HEK293 (cell line): Measurements from ENCODE around the gene PPIP5K2.

Source experiments
- CTCF ChIA-PET: fragments of 350-600 bp; formaldehyde crosslinking; extraction: SDS; loops from one replicate; lab custom pipeline; 2021; ENCODE audit warnings: antibody characterized with exemption; lab: Yijun Ruan, JAX
- POLR2A ChIA-PET: fragments of 300-600 bp; formaldehyde crosslinking; extraction: SDS; loops from one replicate; lab custom pipeline; 2020; ENCODE audit warnings: antibody characterized with exemption, inconsistent platforms; lab: Yijun Ruan, JAX
- H3K27ac ChIP-seq: fragments of 200-500 bp; sonication (Bioruptor generic); 2 replicates; pipeline ENCODE4 v1.5.1; 2014; ENCODE audit warnings: low read depth, low read length, control low read depth, inconsistent platforms; ENCODE audit errors: extremely low read depth
- H3K36me3 ChIP-seq, 2 experiments: fragments of 200-500 bp in 1 of 2; sonication (Bioruptor generic) in 1 of 2; 1 replicate in 1 of 2; 2 replicates in 1 of 2; pipeline ENCODE4 v1.5.1; 2014 to 2017; ENCODE audit warnings: inconsistent platforms in 2 of 2, low read length in 2 of 2; ENCODE audit not compliant: control insufficient read depth in 2 of 2, insufficient read depth in 1 of 2
- H3K4me1 ChIP-seq: fragments of 200-500 bp; sonication (Bioruptor generic); 2 replicates; pipeline ENCODE4 v1.5.1; 2014; ENCODE audit warnings: mild to moderate bottlenecking, low read length, inconsistent platforms; ENCODE audit not compliant: control insufficient read depth, insufficient read depth
- H3K4me3 ChIP-seq: 2 replicates; pipeline ENCODE4 v1.5.1; 2011; ENCODE audit warnings: low read depth, mild to moderate bottlenecking, control low read depth, low read length, moderate library complexity
- H3K9me3 ChIP-seq: fragments of 200-500 bp; sonication (Bioruptor generic); 2 replicates; pipeline ENCODE4 v1.5.1; 2014; ENCODE audit warnings: low read depth, low read length, inconsistent platforms; ENCODE audit not compliant: control insufficient read depth, insufficient read depth
- IKZF3 ChIP-seq: fragments of 450-650 bp; IDR thresholded peaks from 2 replicates; pipeline ENCODE4 v1.5.0; 2018; ENCODE audit warnings: missing biosample characterization, mild to moderate bottlenecking, missing genetic modification characterization, moderate library complexity
- KLF8 ChIP-seq: fragments of 450-650 bp; formaldehyde crosslinking; IDR thresholded peaks from 2 replicates; pipeline ENCODE4 v1.5.1; 2016; ENCODE audit warnings: missing biosample characterization, missing genetic modification characterization
- SP7 ChIP-seq: fragments of 450-650 bp; formaldehyde crosslinking; IDR thresholded peaks from 2 replicates; pipeline ENCODE4 v1.5.1; 2016; ENCODE audit warnings: missing biosample characterization, missing genetic modification characterization
- YY1 ChIP-seq: fragments of 450-650 bp; formaldehyde crosslinking; IDR thresholded peaks from 2 replicates; pipeline ENCODE4 v1.5.1; 2018; ENCODE audit warnings: missing biosample characterization, missing genetic modification characterization
- ZFP41 ChIP-seq: fragments of 450-650 bp; formaldehyde crosslinking; IDR thresholded peaks from 2 replicates; pipeline ENCODE4 v1.5.1; 2016; ENCODE audit warnings: missing biosample characterization, missing genetic modification characterization, borderline replicate concordance
- ZNF114 ChIP-seq: fragments of 450-650 bp; formaldehyde crosslinking; IDR thresholded peaks from 2 replicates; pipeline ENCODE4 v1.5.0; 2017; ENCODE audit warnings: missing biosample characterization, missing genetic modification characterization
- ZNF16 ChIP-seq: fragments of 450-650 bp; formaldehyde crosslinking; IDR thresholded peaks from 2 replicates; pipeline ENCODE4 v1.5.1; 2016; ENCODE audit warnings: low read depth, missing biosample characterization, missing genetic modification characterization
- ZNF211 ChIP-seq: fragments of 450-650 bp; formaldehyde crosslinking; IDR thresholded peaks from 2 replicates; pipeline ENCODE4 v1.5.1; 2016; ENCODE audit warnings: low read depth, missing biosample characterization, missing genetic modification characterization
- ZNF239 ChIP-seq: fragments of 450-650 bp; formaldehyde crosslinking; IDR thresholded peaks from 2 replicates; pipeline ENCODE4 v1.5.1; 2016; ENCODE audit warnings: missing biosample characterization, missing genetic modification characterization
- ZNF341 ChIP-seq: fragments of 450-650 bp; formaldehyde crosslinking; IDR thresholded peaks from 2 replicates; pipeline ENCODE4; 2016; ENCODE audit warnings: low read depth, missing biosample characterization, missing genetic modification characterization
- ZNF37A ChIP-seq: fragments of 450-650 bp; IDR thresholded peaks from 2 replicates; pipeline ENCODE4 v1.5.1; 2018; ENCODE audit warnings: missing biosample characterization, missing genetic modification characterization
- ZNF530 ChIP-seq: fragments of 450-650 bp; formaldehyde crosslinking; IDR thresholded peaks from 2 replicates; pipeline ENCODE4 v1.5.1; 2016; ENCODE audit warnings: low read depth, missing biosample characterization, missing genetic modification characterization
- ZNF561 ChIP-seq: fragments of 450-650 bp; IDR thresholded peaks from 2 replicates; pipeline ENCODE4 v1.5.1; 2018; ENCODE audit warnings: missing biosample characterization, missing genetic modification characterization, borderline replicate concordance
- ZNF664 ChIP-seq: fragments of 450-650 bp; formaldehyde crosslinking; IDR thresholded peaks from 2 replicates; pipeline ENCODE4 v1.5.1; 2016; ENCODE audit warnings: missing biosample characterization, missing genetic modification characterization
- ZNF785 ChIP-seq: fragments of 450-650 bp; formaldehyde crosslinking; IDR thresholded peaks from 2 replicates; pipeline ENCODE4 v1.5.1; 2016; ENCODE audit warnings: missing biosample characterization, missing genetic modification characterization
- ZSCAN23 ChIP-seq: fragments of 450-650 bp; formaldehyde crosslinking; IDR thresholded peaks from 2 replicates; pipeline ENCODE4 v1.5.1; 2016; ENCODE audit warnings: missing biosample characterization, missing genetic modification characterization
- TF ChIP-seq, protein P1 (sequence below): fragments of 450-650 bp; formaldehyde crosslinking; optimal IDR thresholded peaks from 2 replicates; pipeline ENCODE3; 2016; ENCODE audit warnings: missing biosample characterization, mild to moderate bottlenecking, missing genetic modification characterization
- TF ChIP-seq, protein P2 (sequence below): fragments of 450-650 bp; formaldehyde crosslinking; IDR thresholded peaks from 2 replicates; pipeline ENCODE4 v1.5.1; 2016; ENCODE audit warnings: missing biosample characterization, missing genetic modification characterization
- TF ChIP-seq, protein P3 (sequence below): fragments of 450-650 bp; formaldehyde crosslinking; IDR thresholded peaks from 2 replicates; pipeline ENCODE4 v1.5.1; 2016; ENCODE audit warnings: missing biosample characterization, missing genetic modification characterization

PPIP5K2 gene

DNA sequence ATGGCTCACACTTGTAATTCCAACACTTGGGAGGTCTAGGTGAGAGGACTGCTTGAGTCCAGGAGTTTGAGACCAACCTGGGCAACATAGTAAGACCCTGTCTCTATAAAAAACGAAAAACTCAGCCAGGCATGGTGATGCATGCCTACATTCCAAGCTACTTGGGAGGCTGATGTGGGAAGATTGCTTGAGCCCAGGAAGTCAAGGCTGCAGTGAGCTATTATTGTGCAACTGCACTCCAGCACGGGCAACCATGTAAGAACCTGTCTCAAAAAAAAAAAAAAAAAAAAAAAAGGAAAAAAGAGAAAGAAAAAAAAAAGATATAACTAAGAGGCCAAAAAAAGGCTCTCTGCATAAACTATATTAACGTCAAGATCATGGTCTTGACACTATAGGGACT, 27.4 kb upstream of the PPIP5K2 start:
- no peak for TF ChIP-seq ZFP41 (tag by site-specific recombination)
- TF ChIP-seq ZNF561 = no peak
- TF ChIP-seq ZNF37A (tag by site-specific recombination) = no peak
- TF ChIP-seq, protein P1, sequence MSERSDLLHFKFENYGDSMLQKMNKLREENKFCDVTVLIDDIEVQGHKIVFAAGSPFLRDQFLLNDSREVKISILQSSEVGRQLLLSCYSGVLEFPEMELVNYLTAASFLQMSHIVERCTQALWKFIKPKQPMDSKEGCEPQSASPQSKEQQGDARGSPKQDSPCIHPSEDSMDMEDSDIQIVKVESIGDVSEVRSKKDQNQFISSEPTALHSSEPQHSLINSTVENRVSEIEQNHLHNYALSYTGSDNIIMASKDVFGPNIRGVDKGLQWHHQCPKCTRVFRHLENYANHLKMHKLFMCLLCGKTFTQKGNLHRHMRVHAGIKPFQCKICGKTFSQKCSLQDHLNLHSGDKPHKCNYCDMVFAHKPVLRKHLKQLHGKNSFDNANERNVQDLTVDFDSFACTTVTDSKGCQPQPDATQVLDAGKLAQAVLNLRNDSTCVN (tag by site-specific recombination) = no peak
- TF ChIP-seq IKZF3 (tag by site-specific recombination) = no peak
- no peaks in the 10 kb centered on the region for H3K4me1 ChIP-seq
- peaks cover 0 to 15% of the 10 kb centered on the region in 2 experiments; a peak in 1 of 3 replicates for H3K36me3 ChIP-seq
- H3K27ac ChIP-seq = no peak overlapping the region
- ChIA-PET CTCF (no interaction called here), POLR2A (no interaction called here)
- H3K9me3 ChIP-seq = no peaks in the 10 kb centered on the region
- no peak overlapping the region for H3K4me3 ChIP-seq

DNA sequence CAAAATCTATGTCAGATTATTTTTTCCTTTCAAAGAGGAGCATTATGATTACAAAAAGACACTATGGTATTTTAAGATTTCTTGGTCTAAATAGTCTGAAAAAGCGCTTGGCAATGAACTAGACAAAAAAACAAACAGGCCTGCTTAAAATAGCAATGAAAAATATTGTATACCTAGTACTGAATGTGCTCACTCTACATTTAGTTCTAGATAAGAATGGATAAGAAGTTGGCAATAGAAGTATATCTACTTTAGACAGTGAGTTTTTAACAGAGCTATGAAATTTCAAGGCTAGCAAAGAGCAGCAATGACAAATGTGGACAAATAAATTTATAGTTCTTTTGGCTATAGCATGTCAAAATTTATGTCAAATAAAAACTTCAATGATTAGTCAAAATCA, 26.4 kb upstream of the PPIP5K2 start:
- H3K9me3 ChIP-seq = no peaks in the 10 kb centered on the region
- H3K27ac ChIP-seq = no peak overlapping the region
- no peak overlapping the region for H3K4me3 ChIP-seq
- CTCF ChIA-PET = no interaction called here
- TF ChIP-seq ZNF664 (no peak), ZSCAN23 (no peak), KLF8 (tag by site-specific recombination) (no peak), YY1 (tag by site-specific recombination) (no peak), SP7 (tag by site-specific recombination) (no peak), ZNF785 (tag by site-specific recombination) (no peak), ZNF16 (no peak), ZNF530 (tag by site-specific recombination) (no peak), ZNF211 (tag by site-specific recombination) (no peak), ZNF114 (tag by site-specific recombination) (no peak), ZNF239 (tag by site-specific recombination) (no peak), ZNF341 (no peak)
- TF ChIP-seq, protein P2, sequence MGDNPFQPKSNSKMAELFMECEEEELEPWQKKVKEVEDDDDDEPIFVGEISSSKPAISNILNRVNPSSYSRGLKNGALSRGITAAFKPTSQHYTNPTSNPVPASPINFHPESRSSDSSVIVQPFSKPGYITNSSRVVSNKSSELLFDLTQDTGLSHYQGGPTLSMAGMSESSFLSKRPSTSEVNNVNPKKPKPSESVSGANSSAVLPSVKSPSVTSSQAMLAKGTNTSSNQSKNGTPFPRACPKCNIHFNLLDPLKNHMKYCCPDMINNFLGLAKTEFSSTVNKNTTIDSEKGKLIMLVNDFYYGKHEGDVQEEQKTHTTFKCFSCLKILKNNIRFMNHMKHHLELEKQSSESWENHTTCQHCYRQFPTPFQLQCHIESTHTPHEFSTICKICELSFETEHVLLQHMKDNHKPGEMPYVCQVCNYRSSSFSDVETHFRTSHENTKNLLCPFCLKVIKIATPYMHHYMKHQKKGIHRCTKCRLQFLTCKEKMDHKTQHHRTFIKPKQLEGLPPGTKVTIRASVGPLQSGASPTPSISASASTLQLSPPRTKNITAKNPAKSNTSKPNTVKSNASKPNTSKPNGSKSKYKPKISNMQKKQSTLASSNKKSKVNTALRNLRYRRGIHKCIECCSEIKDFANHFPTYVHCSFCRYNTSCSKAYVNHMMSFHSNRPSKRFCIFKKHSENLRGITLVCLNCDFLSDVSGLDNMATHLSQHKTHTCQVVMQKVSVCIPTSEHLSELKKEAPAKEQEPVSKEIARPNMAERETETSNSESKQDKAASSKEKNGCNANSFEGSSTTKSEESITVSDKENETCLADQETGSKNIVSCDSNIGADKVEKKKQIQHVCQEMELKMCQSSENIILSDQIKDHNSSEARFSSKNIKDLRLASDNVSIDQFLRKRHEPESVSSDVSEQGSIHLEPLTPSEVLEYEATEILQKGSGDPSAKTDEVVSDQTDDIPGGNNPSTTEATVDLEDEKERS (tag by site-specific recombination) = no peak
- TF ChIP-seq, protein P3, sequence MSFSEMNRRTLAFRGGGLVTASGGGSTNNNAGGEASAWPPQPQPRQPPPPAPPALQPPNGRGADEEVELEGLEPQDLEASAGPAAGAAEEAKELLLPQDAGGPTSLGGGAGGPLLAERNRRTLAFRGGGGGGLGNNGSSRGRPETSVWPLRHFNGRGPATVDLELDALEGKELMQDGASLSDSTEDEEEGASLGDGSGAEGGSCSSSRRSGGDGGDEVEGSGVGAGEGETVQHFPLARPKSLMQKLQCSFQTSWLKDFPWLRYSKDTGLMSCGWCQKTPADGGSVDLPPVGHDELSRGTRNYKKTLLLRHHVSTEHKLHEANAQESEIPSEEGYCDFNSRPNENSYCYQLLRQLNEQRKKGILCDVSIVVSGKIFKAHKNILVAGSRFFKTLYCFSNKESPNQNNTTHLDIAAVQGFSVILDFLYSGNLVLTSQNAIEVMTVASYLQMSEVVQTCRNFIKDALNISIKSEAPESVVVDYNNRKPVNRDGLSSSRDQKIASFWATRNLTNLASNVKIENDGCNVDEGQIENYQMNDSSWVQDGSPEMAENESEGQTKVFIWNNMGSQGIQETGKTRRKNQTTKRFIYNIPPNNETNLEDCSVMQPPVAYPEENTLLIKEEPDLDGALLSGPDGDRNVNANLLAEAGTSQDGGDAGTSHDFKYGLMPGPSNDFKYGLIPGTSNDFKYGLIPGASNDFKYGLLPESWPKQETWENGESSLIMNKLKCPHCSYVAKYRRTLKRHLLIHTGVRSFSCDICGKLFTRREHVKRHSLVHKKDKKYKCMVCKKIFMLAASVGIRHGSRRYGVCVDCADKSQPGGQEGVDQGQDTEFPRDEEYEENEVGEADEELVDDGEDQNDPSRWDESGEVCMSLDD (tag by site-specific recombination) = no peak
- peaks cover 0 to 13% of the 10 kb centered on the region in 2 experiments; a peak in 1 of 3 replicates for H3K36me3 ChIP-seq
- POLR2A ChIA-PET = no interaction called here
- H3K4me1 ChIP-seq = no peaks in the 10 kb centered on the region
